ENCODE results near the gene SUGCT.
A peak's percentile ranks its signal among the peaks of the same experiment; 100 is the strongest.

SUGCT gene

GRCh38 chr7:40720416-40720815 lies 585.6 kb downstream of the SUGCT start:
- no peak overlapping the region for H3K27ac ChIP-seq
- TF ChIP-seq ZFX (IDR thresholded peaks at IDR 0.05) = no peak
- TF ChIP-seq CTCF (conservative IDR thresholded peaks at IDR 0.05) = no peak

- TF ChIP-seq ZFX (IDR thresholded peaks at IDR 0.05) (no peak), CTCF (conservative IDR thresholded peaks at IDR 0.05) (no peak)
- H3K27ac ChIP-seq = no peak overlapping the region
Measured at GRCh38 chr7:40721342-40721949, 586.6 kb downstream of the SUGCT start.

DNA sequence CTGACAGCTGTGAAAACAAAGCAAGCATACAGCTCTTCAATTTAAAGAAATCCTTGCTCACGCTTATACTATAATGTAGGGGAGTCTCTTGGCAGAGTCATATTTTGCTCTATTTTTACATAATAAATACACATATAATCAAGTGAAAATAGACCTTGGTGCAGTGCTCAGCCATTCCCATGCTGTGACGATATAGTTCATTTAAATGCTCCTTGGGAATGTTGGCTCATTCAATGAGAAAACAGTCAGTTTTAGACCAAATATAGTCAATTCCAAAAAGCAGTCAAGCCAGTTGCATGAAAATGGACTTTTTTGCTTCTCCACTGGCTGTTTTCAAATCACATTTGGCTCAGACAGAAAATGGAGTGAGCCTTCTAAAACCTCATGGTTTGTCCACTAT lies 587.4 kb downstream of the SUGCT start:
- H3K27ac ChIP-seq = no peak overlapping the region
- TF ChIP-seq ZFX (IDR thresholded peaks at IDR 0.05) (no peak), CTCF (conservative IDR thresholded peaks at IDR 0.05) (no peak)

GRCh38 chr7:40723829-40724228 lies 589.0 kb downstream of the SUGCT start:
- H3K27ac ChIP-seq = no peak overlapping the region
- TF ChIP-seq CTCF (conservative IDR thresholded peaks at IDR 0.05) (no peak), ZFX (IDR thresholded peaks at IDR 0.05) (no peak)

- no peak overlapping the region for H3K27ac ChIP-seq
- TF ChIP-seq ZFX (IDR thresholded peaks at IDR 0.05) = no peak
- TF ChIP-seq CTCF (conservative IDR thresholded peaks at IDR 0.05) = no peak
Measured at GRCh38 chr7:40726559-40726958, 591.8 kb downstream of the SUGCT start.

GRCh38 chr7:40733114-40733513 lies 598.3 kb downstream of the SUGCT start:
- H3K27ac ChIP-seq = peak overlapping the region; percentile 79
- no peak for TF ChIP-seq ZFX (IDR thresholded peaks at IDR 0.05)
- no peak for TF ChIP-seq CTCF (conservative IDR thresholded peaks at IDR 0.05)

GRCh38 chr7:40733578-40733977 lies 598.8 kb downstream of the SUGCT start:
- H3K27ac ChIP-seq = peak overlapping the region; percentile 79; the same call in 1 of the 2 replicates
- TF ChIP-seq ZFX (IDR thresholded peaks at IDR 0.05) (no peak), CTCF (conservative IDR thresholded peaks at IDR 0.05) (no peak)

Data from C4-2B (cell line).